Neural progenitor cell (in vitro differentiated cells): Measurements from ENCODE around the gene SPG11.

Experiments
- CTCF ChIP-seq: fragments of 200-600 bp; sonication (generic); IDR thresholded peaks from 2 replicates; pipeline ENCODE4 v1.5.1; 2017; ENCODE audit warnings: antibody characterized with exemption, mild to moderate bottlenecking
- EZH2phosphoT487 ChIP-seq: fragments of 200-600 bp; sonication (generic); IDR thresholded peaks from 2 replicates; pipeline ENCODE4 v1.6.1; 2017; ENCODE audit warnings: antibody characterized with exemption

GRCh38 chr15:44570361-44570760, 93.1 kb downstream of the SPG11 start:
- TF ChIP-seq CTCF (no peak), EZH2phosphoT487 (no peak)
